ENCODE data around the gene TBX10.

Gene TBX10

DNA sequence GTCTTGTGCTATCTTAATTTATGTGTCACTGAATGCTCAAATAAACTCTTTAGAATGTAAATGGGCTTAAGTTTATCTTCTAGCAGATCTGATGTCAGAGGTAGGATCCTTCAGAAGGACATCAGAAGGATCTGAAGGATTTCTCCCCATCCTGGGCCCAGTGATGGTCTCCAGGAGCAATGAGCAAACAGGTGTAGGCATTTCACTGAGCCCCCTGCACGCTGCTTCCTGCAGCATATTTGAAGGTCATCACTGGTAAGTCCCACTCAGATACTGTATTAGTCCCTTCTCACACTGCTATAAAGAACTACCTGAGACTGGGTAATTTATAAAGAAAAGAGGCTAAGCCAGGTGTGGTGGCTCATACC, 51.4 kb downstream of the TBX10 start:
- Histone ChIP-seq H3K9me3 (ENCODE audit: insufficient read depth, low read length) (no peaks in the 10 kb centered on the region), H4K20me1 (ENCODE audit: low read depth, low read length) (no peaks in the 10 kb centered on the region), H3K27me3 (ENCODE audit: low read length) (no peaks in the 10 kb centered on the region), H3K27ac (ENCODE audit: low read depth, low read length) (peak overlapping the region; percentile 93), H3K36me3 (ENCODE audit: low read length) (peaks cover 8% of the 10 kb centered on the region; the same call in 1 of the 2 replicates), H3K9ac (ENCODE audit: low read length) (peak overlapping the region; percentile 39), H3K4me3 (ENCODE audit: insufficient read depth, low read length, poor library complexity, severe bottlenecking) (no peak overlapping the region), H3K79me2 (ENCODE audit: insufficient read depth, low read length) (peaks cover 10% of the 10 kb centered on the region; the same call in 1 of the 2 replicates), H3F3A (ENCODE audit: insufficient read depth) (peaks cover 55% of the 10 kb centered on the region), H3K4me2 (ENCODE audit: low read depth, low read length, poor library complexity, severe bottlenecking) (peak overlapping the region; percentile 62), H3K9me2 (replicated peaks; ENCODE audit: insufficient read depth, low read length) (no peaks in the 10 kb centered on the region), H2AFZ (ENCODE audit: low read depth, low read length, severe bottlenecking) (no peak overlapping the region)
- TF ChIP-seq, protein P1, sequence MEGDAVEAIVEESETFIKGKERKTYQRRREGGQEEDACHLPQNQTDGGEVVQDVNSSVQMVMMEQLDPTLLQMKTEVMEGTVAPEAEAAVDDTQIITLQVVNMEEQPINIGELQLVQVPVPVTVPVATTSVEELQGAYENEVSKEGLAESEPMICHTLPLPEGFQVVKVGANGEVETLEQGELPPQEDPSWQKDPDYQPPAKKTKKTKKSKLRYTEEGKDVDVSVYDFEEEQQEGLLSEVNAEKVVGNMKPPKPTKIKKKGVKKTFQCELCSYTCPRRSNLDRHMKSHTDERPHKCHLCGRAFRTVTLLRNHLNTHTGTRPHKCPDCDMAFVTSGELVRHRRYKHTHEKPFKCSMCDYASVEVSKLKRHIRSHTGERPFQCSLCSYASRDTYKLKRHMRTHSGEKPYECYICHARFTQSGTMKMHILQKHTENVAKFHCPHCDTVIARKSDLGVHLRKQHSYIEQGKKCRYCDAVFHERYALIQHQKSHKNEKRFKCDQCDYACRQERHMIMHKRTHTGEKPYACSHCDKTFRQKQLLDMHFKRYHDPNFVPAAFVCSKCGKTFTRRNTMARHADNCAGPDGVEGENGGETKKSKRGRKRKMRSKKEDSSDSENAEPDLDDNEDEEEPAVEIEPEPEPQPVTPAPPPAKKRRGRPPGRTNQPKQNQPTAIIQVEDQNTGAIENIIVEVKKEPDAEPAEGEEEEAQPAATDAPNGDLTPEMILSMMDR (IDR thresholded peaks at IDR 0.05; ENCODE audit: insufficient read depth, low read length, poor library complexity, severe bottlenecking) = no peak
- TF ChIP-seq EZH2phosphoT487 (conservative IDR thresholded peaks at IDR 0.05; ENCODE audit: low read length) = no peak

DNA sequence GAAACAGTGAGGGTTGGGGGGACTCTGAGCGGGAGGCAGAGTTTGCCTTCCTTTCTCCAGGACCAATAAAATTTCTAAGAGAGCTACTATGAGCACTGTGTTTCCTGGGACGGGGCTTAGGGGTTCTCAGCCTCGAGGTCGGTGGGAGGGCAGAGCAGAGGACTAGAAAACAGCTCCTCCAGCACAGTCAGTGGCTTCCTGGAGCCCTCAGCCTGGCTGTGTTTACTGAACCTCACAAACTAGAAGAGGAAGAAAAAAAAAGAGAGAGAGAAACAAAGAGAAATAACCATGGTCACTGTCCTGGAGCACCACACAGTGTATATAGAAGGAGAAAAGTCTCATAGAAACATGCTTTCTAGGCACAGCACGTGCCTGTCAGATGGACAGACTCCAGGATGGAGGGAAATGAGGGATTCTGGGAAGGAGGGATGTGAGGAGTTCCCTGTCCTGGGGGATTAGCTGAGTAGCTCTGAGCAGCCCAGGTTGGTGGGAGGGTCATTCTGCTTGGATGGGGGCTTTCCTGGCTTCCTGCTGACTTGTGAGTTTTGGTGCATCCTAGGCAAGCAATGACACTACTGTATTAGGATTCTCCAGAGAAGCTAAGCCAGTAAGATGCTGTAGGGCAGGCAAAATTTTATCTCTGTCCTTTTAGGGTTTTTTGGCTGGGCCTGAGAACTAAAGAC, 52.9 kb downstream of the TBX10 start:
- Histone ChIP-seq H3K79me2 (ENCODE audit: insufficient read depth, low read length) (peaks cover 10% of the 10 kb centered on the region; the same call in 1 of the 2 replicates), H3K4me3 (ENCODE audit: insufficient read depth, low read length, poor library complexity, severe bottlenecking) (no peak overlapping the region), H4K20me1 (ENCODE audit: low read depth, low read length) (no peaks in the 10 kb centered on the region), H3K27ac (ENCODE audit: low read depth, low read length) (peak overlapping the region; percentile 93), H2AFZ (ENCODE audit: low read depth, low read length, severe bottlenecking) (no peak overlapping the region), H3K9ac (ENCODE audit: low read length) (0 out of 2 replicates have a peak overlapping the region, but pooled peaks have one; percentile 7), H3K4me2 (ENCODE audit: low read depth, low read length, poor library complexity, severe bottlenecking) (peak overlapping the region; percentile 62), H3K36me3 (ENCODE audit: low read length) (peaks cover 8% of the 10 kb centered on the region; the same call in 1 of the 2 replicates), H3K9me2 (replicated peaks; ENCODE audit: insufficient read depth, low read length) (no peaks in the 10 kb centered on the region), H3F3A (ENCODE audit: insufficient read depth) (peaks cover 59% of the 10 kb centered on the region), H3K27me3 (ENCODE audit: low read length) (no peaks in the 10 kb centered on the region), H3K9me3 (ENCODE audit: insufficient read depth, low read length) (no peaks in the 10 kb centered on the region)
- no peak for TF ChIP-seq EZH2phosphoT487 (conservative IDR thresholded peaks at IDR 0.05; ENCODE audit: low read length)
- TF ChIP-seq, protein P1 (IDR thresholded peaks at IDR 0.05; ENCODE audit: insufficient read depth, low read length, poor library complexity, severe bottlenecking) = no peak

DNA sequence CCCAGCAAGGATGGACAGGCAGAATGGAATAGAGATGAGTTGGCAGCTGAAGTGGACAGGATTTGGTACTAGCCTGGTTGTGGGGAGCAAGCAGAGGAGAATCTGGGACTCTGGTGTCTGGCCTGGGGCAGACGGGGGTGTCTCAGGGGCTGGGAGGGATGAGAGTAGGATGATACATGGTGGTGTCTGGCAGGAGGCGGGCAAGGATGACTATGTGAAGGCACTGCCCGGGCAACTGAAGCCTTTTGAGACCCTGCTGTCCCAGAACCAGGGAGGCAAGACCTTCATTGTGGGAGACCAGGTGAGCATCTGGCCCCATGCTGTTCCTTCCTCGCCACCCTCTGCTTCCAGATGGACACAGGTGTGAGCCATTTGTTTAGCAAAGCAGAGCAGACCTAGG, 53.7 kb downstream of the TBX10 start:
- Histone ChIP-seq H4K20me1 (ENCODE audit: low read depth, low read length) (no peaks in the 10 kb centered on the region), H3K4me2 (ENCODE audit: low read depth, low read length, poor library complexity, severe bottlenecking) (peak overlapping the region; percentile 62), H3K79me2 (ENCODE audit: insufficient read depth, low read length) (peaks cover 10% of the 10 kb centered on the region; the same call in 1 of the 2 replicates), H3K27me3 (ENCODE audit: low read length) (no peaks in the 10 kb centered on the region), H3K36me3 (ENCODE audit: low read length) (peaks cover 8% of the 10 kb centered on the region; the same call in 1 of the 2 replicates), H3K4me3 (ENCODE audit: insufficient read depth, low read length, poor library complexity, severe bottlenecking) (no peak overlapping the region), H3K9me3 (ENCODE audit: insufficient read depth, low read length) (no peaks in the 10 kb centered on the region), H3K9me2 (replicated peaks; ENCODE audit: insufficient read depth, low read length) (no peaks in the 10 kb centered on the region), H3K9ac (ENCODE audit: low read length) (peak overlapping the region; percentile 87), H2AFZ (ENCODE audit: low read depth, low read length, severe bottlenecking) (no peak overlapping the region), H3F3A (ENCODE audit: insufficient read depth) (peaks cover 57% of the 10 kb centered on the region), H3K27ac (ENCODE audit: low read depth, low read length) (peak overlapping the region; percentile 93)
- no peak for TF ChIP-seq EZH2phosphoT487 (conservative IDR thresholded peaks at IDR 0.05; ENCODE audit: low read length)
- TF ChIP-seq, protein P1 (IDR thresholded peaks at IDR 0.05; ENCODE audit: insufficient read depth, low read length, poor library complexity, severe bottlenecking) = no peak
